Urothelium cell line (cell line): Measurements from ENCODE around the gene LOXL3.

Experiments
- DNase-seq: peaks from one replicate; pipeline ENCODE4 v3.0.0; 2011; ENCODE audit warnings: low spot score, mixed read lengths
- FAIRE-seq: peaks from 2 replicates; lab custom pipeline; 2011; peaks lifted over from hg19 to GRCh38; lab: Jason Lieb, UNC

Gene LOXL3

GRCh38 chr2:74529357-74530238 is 24.1 kb downstream of the LOXL3 start, which contains the start of the genes AUP1 and HTRA2:
AUP1 (minus strand) TSS chr2:74529706; CDS start chr2:74529629, 77 bp downstream.
HTRA2 (plus strand) TSS chr2:74529933; CDS start chr2:74530007, 74 bp downstream.
- DNase-seq (peak; percentile 100), FAIRE-seq (peak; percentile 35)

GRCh38 chr2:74528600-74529356 is 25.0 kb downstream of the LOXL3 start:
- FAIRE-seq (no peak), DNase-seq (peak; percentile 30)

GRCh38 chr2:74527741-74528140 is 26.0 kb downstream of the LOXL3 start:
- no peak for DNase-seq
- no peak for FAIRE-seq

- FAIRE-seq, result no peak
Observed at GRCh38 chr2:74526649-74527230, 27.0 kb downstream of the LOXL3 start.

GRCh38 chr2:74525717-74526648 is 27.8 kb downstream of the LOXL3 start, which contains the start of gene DQX1:
DQX1 (minus strand) TSS chr2:74526231; CDS start chr2:74525729, 502 bp downstream.
- DNase-seq (no peak), FAIRE-seq (no peak)

More at GRCh38 chr2:74526649-74527230, 27.0 kb downstream of the LOXL3 start:
- DNase-seq, result no peak

GRCh38 chr2:74524955-74525716 is 28.6 kb downstream of the LOXL3 start:
- no peak for FAIRE-seq
- DNase-seq, result no peak

GRCh38 chr2:74524005-74524404 is 29.7 kb downstream of the LOXL3 start:
- FAIRE-seq (no peak), DNase-seq (no peak)

- DNase-seq (no peak), FAIRE-seq (no peak)
Observed at GRCh38 chr2:74522516-74522915, 31.2 kb downstream of the LOXL3 start.

GRCh38 chr2:74516650-74517049 is 37.1 kb downstream of the LOXL3 start:
- FAIRE-seq, result no peak
- no peak for DNase-seq

- no peak for FAIRE-seq
- no peak for DNase-seq
Observed at GRCh38 chr2:74515981-74516633, 37.6 kb downstream of the LOXL3 start.

- DNase-seq (no peak), FAIRE-seq (no peak)
Observed at GRCh38 chr2:74515271-74515980, 38.3 kb downstream of the LOXL3 start.

- DNase-seq (no peak), FAIRE-seq (peak; percentile 62)
Observed at GRCh38 chr2:74514368-74515270, 39.1 kb downstream of the LOXL3 start, which contains the start of gene TLX2. TLX2 (plus strand) TSS chr2:74514450; CDS start chr2:74514807, 357 bp downstream.

GRCh38 chr2:74513605-74514367 is 40.0 kb downstream of the LOXL3 start:
- no peak for FAIRE-seq
- peak; percentile 74 for DNase-seq

- DNase-seq (no peak), FAIRE-seq (no peak)
Observed at GRCh38 chr2:74512744-74513604, 40.8 kb downstream of the LOXL3 start.
